Brain microvascular endothelial cell (primary cell): ENCODE results near the gene SMIM22.
A peak's percentile ranks its signal among the peaks of the same experiment; 100 is the strongest.

Experiments used
- DNase-seq: peaks from one replicate; pipeline ENCODE4 v3.0.0-alpha.2; 2020
- H3K27ac ChIP-seq: fragments of 250-450 bp; sonication (Bioruptor Pico); 2 replicates; pipeline ENCODE4 v1.5.1; 2020; ENCODE audit warnings: mild to moderate bottlenecking, moderate library complexity
- H3K27me3 ChIP-seq: fragments of 250-450 bp; sonication (Bioruptor Pico); replicated peaks from 2 replicates; pipeline ENCODE4 v1.5.1; 2020; ENCODE audit warnings: mild to moderate bottlenecking
- H3K36me3 ChIP-seq: fragments of 250-450 bp; sonication (Bioruptor Pico); replicated peaks from 2 replicates; pipeline ENCODE4 v1.5.1; 2020; ENCODE audit warnings: mild to moderate bottlenecking
- H3K4me3 ChIP-seq: 2 replicates; pipeline ENCODE4 v1.5.1; 2011; ENCODE audit warnings: low read depth, mild to moderate bottlenecking, control low read depth, low read length, moderate library complexity
- in situ Hi-C: cut with HindIII; loops from 2 replicates; pipeline ENCODE4 v1.10.0; 2017; ENCODE audit warnings: low sequenced_read_pairs, low pct_ligation_motif_present
- TF ChIP-seq, protein P1 (sequence below): IDR thresholded peaks from 2 replicates; pipeline ENCODE4 v1.5.1; 2011; ENCODE audit warnings: low read depth, mild to moderate bottlenecking, moderate library complexity, low read length, control low read depth, inconsistent platforms; ENCODE audit errors: missing control alignments

Gene SMIM22

DNA sequence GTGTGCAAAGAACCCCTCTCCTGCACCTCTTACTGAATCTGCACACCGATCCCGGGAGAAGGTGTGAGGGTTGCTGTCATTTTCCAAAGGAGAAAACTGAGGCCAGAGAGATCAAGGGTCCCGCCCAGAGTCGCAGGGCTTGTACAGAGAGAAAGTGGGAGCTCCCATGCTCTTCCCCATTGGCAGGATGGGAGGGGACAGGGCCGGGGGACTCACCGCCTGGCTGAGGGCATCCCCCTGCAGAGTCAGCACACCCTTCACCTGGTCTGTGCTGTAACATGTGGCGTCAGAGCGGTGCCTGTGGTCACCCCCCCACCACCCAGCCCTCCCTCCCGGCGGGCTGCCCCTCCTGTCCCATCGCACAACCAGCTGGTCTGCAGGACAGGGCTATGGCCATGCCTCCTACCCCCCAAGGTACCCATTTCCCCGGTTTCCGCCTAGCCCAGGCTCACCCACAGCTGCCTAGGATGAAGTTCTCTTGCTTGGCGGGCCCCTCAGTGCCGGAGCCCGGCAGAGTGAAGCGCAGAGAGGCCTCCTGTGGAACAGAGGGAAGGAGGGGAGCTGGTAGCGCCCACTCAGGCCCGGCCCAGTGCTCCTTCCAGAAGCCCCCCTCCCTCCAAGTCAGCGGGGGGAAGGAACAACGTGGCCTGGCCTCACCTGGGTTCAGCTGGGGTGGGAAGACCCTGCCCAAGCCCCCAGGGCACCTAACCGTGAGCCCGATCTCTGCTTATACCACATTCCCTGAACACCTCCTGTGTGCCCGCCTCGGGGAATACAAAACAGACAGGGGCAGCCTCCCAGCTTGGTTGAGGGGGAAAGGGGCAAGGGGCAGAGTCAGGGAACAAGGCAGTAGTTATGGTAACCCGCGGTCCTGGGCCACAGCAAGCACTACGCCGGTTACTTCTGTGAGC, 6.1 kb downstream of the SMIM22 start:
- in situ Hi-C loops: no loop called here
- Histone ChIP-seq H3K36me3 (peaks cover 11% of the 10 kb centered on the region), H3K27ac (no peak overlapping the region), H3K4me3 (peak overlapping the region; percentile 75), H3K27me3 (no peaks in the 10 kb centered on the region)
- TF ChIP-seq, protein P1, sequence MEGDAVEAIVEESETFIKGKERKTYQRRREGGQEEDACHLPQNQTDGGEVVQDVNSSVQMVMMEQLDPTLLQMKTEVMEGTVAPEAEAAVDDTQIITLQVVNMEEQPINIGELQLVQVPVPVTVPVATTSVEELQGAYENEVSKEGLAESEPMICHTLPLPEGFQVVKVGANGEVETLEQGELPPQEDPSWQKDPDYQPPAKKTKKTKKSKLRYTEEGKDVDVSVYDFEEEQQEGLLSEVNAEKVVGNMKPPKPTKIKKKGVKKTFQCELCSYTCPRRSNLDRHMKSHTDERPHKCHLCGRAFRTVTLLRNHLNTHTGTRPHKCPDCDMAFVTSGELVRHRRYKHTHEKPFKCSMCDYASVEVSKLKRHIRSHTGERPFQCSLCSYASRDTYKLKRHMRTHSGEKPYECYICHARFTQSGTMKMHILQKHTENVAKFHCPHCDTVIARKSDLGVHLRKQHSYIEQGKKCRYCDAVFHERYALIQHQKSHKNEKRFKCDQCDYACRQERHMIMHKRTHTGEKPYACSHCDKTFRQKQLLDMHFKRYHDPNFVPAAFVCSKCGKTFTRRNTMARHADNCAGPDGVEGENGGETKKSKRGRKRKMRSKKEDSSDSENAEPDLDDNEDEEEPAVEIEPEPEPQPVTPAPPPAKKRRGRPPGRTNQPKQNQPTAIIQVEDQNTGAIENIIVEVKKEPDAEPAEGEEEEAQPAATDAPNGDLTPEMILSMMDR: no peak
- no peak for DNase-seq

DNA sequence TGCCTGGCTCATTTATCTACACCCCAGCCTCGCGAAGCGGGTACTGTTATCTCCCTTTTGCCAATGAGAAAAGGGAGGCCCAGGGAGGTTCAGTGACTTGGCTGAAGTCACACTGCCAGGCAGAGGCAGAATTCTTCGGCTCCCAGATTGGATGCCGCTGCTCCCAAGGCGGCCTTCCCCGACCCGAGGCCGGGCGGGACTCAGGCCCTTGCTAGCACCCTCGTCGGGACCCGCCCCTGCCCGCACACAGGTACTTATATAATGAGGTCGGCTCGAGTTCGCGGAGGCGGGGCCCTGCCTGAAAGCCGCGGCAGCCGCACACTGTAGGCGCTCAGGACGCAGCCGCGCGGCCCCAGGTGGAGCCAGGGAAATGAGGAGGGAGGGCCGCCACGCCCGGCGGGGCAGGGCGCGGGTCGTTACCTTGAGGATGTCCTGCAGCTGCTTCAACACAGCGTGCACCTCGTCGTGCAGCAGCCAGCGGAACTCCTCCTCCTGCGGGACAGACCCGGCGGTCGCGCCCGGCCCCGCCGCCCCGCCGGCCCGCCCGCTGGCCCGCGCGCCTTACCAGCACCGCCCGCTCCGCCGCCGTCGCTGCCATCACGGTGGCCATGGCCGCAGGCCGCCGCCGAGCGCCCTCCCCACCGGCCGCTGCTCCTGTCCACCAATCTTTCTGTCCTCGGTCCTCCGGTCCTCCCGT, 6.9 kb downstream of the SMIM22 start, which contains the start of gene ROGDI:
Gene ROGDI (minus strand): TSS at position 672 of the 697 bp plus-strand sequence. CDS start 62 bp downstream, at position 610.
- Histone ChIP-seq H3K36me3 (peaks cover 12% of the 10 kb centered on the region), H3K27ac (peak within 1 kb of the TSS; percentile 70), H3K27me3 (no peaks in the 10 kb centered on the region), H3K4me3 (peak within 1 kb of the TSS; percentile 75)
- TF ChIP-seq, protein P1: no peak
- in situ Hi-C loops: no loop called here
- peak; percentile 53 for DNase-seq

DNA sequence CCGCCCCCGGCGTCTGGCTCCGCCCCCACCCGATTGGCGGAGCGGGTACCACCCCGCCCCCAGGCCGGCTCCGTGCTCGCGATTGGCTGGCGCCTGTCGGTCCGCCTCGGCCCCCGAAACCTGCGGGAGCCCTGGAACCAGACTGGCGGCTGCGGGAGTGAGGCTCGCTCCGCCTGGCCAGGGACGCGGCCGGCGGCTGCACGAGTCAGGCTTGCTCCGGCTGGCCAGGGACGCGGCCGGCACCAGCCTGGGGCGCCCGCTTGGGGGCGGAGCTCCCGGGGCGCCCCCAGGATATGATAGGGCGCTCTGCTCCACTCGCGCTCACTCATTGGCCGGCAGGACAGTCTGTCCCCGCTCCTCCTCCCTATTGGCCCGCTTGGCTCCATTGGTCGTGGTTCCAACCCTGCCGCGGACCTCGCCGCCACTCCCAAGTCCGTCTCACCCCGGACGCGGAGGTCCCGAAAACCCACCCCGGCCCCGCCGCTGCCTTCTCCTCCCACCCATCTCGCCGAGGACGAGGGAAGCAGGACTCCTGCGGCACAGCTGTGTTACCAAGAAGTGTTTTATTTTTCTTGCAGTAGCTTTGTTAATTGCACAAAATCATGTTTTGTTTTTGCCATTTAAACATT, 7.6 kb downstream of the SMIM22 start:
- TF ChIP-seq, protein P1: peak; percentile 3
- in situ Hi-C loops: no loop called here
- no peaks in the 10 kb centered on the region for H3K27me3 ChIP-seq
- peak overlapping the region; percentile 75 for H3K4me3 ChIP-seq
- DNase-seq: peak; percentile 91
- H3K36me3 ChIP-seq: peaks cover 15% of the 10 kb centered on the region
- H3K27ac ChIP-seq: peak overlapping the region; percentile 70

DNA sequence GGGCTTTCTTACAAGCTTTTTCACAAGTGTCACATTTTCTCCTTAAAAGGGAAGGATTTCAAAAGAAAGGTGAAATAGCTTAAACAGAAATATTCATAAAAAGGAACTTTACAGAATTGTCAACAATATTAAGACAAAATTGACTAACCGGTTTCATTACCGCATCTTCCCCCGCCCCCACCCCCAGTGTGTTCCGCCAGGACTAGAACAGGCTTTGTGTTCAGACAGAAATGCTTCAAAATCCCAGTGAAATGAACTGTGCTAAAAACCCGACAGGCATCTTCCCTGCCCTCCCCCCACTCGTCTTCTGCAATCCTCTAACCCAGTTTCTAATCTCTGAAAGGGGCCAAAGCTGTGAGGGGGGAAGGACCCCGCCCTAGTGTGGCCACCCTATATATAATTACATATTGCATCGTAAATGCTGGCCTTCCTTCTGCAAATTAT, 8.3 kb downstream of the SMIM22 start:
- no peak for DNase-seq
- Histone ChIP-seq H3K36me3 (peaks cover 21% of the 10 kb centered on the region), H3K4me3 (peak overlapping the region; percentile 75), H3K27me3 (no peaks in the 10 kb centered on the region), H3K27ac (peak overlapping the region; percentile 70)
- TF ChIP-seq, protein P1: no peak
- in situ Hi-C loops: no loop called here

DNA sequence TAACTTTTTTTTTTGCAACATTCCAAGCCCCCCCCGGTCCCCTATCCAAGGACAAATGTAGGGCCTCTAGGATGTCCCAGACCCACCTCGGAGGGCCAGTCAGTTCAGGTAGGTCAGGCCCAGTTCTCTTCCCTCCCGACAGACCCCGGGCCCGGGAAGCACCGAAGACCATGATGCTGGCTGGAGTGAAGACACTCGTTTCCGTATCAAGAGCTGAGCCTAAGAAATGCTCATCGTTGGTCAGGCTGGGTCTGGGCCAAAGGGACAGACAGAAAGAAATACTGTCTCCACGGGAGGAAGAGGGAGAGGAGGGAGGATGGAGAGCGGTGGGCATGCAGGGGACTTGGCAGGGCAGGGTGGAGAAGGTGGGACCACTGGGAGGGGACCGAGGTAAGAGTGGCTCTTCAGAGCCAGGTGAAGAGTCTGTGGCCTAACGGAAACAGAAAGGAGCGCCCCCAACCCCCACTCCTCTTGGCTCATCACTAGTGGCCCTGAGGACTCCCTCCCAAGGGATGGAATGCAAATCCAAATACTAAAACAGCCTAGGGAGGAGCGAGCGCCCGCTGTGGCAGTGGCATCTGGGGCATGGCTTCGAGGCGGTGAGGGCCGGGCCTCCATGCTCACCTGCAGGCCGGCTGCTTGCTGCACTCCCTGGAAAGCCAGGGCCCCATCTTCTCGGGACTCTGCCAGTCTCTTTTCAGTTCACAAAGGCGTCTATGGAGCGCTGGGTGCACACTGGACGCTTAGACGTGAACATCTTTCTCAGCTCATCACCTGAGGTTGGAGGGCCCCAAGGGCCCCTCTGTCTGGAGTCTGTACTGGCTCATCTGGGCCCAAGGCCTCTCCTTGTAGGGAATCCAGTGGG, 9.0 kb downstream of the SMIM22 start:
- DNase-seq: no peak
- Histone ChIP-seq H3K27me3 (no peaks in the 10 kb centered on the region), H3K36me3 (peaks cover 20% of the 10 kb centered on the region), H3K4me3 (no peak overlapping the region), H3K27ac (no peak overlapping the region)
- in situ Hi-C loops: no loop called here
- TF ChIP-seq, protein P1: no peak
